ENCODE measurements around the gene SDCCAG8.

SDCCAG8 gene

DNA sequence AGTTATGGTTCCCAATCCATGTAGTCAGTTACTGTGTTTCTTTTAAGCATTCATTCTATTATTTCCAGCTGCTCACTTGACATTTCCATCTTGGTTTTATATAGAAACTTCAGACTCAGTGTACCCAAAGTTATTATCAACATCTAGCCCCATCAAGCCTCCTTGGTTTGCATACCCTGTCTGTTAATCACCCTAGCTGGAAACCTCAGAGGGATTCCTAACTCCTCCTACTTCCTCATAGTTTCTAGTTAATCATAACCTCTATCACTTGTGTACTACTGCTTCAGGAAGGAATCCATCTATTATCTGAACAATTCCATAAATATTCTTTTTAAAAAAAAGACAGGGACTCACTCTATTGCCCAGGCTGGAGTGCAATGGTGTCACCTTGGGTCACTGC lies 293.3 kb downstream of the SDCCAG8 start:
- no peak for DNase-seq (ENCODE audit: low spot score)

Data from activated CD4-positive, alpha-beta T cell treated with anti-CD3 and anti-CD28 coated beads, Interleukin-2, Interleukin-4, amounts not matched to agents 100 ng/mL and 50 ng/mL, durations not matched to agents 16 hours and 8 hours (primary cell).